ENCODE results near the gene OR6S1. TPM values are rescaled to one million over a fixed set of nuclear protein-coding genes. Genes with fewer than 3 reads are reported as not detected.

Gene OR6S1
- total and polyA plus RNA-seq, 2 of the 8 experiments (the other 6 are each of a cell fraction or from before 2014, with no cell fraction given): not detected

DNA sequence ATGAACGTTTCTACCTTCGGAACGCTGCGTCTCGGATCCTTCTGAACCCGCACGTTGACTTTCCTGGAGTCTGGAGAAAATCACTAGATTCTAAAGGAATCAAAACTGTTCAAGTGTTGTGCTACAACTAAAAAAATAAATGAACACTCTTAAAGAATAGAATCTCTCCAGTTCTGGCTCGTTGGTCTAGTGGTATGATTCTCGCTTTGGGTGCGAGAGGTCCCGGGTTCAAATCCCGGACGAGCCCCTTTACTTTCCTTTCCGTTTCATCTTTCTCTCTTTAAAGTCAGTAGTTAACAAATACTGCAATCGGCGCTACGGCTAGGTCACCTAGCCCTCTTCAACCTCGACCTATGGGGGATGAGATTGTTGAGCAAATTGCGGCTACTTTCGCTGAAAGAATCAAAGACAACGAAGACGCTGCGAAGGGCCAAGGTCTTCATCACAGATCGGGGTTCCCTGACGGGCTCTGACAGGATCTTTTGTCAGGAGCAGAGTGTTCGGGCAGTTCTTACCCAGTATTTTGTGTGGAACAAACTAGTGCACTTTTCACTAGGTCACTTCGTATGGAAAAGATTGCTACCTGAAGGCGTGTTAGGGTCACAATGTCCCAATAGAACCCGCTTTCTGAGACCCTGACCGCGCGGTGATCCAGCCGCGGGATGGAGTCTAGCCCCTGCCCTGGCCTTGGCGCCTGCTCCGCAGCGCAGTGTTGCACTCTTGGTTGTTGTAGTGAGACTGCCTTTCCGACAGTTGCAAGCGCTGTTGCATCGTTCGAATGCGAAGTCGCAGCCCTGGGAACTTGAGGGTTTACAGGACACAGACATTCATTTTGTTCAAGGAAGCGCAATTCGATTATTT, 8.4 kb downstream of the OR6S1 start (continued):
- TF ChIP-seq SIN3A (conservative IDR thresholded peaks at IDR 0.05 in 1 of 2, IDR thresholded peaks at IDR 0.05 in 1 of 2; ENCODE audit: low read depth in 1 of 2, low read length in 2 of 2) (peak; percentile 35 to 82; a peak in 2 of 4 replicates), CREB1 (IDR thresholded peaks at IDR 0.05) (0 out of 2 replicates have a peak, but pooled peaks have one; percentile 13)
